Smooth muscle cell (in vitro differentiated cells): Measurements from ENCODE around the gene KRTAP10-12. TPM values are rescaled to one million over a fixed set of nuclear protein-coding genes. Genes with fewer than 3 reads are reported as not detected.
"Not testable (repeated sequence)": the region's sequence is repeated elsewhere in the genome, so short reads cannot be mapped to it uniquely, and the experiment has no call there.

ENCODE experiments used
- DNase-seq: peaks from one replicate; lab custom pipeline; 2025; ENCODE audit not compliant: unreplicated experiment; lab: John Stamatoyannopoulos, UW
- H2AFZ ChIP-seq: fragments of 200-600 bp; sonication (generic); 2 replicates; pipeline ENCODE4 v1.6.0; 2016; ENCODE audit warnings: antibody characterized with exemption, low read depth, mild to moderate bottlenecking
- H3F3A ChIP-seq: fragments of 200-600 bp; sonication (generic); 2 replicates; pipeline ENCODE4 v1.6.0; 2017; ENCODE audit warnings: antibody characterized with exemption, low read depth
- H3K27ac ChIP-seq: fragments of 200-600 bp; sonication (generic); 2 replicates; pipeline ENCODE4 v1.5.1; 2016; ENCODE audit warnings: low read depth, mild to moderate bottlenecking
- H3K27me3 ChIP-seq: fragments of 200-600 bp; sonication (generic); 2 replicates; pipeline ENCODE4 v1.6.1; 2016; ENCODE audit warnings: low read depth, mild to moderate bottlenecking
- H3K36me3 ChIP-seq: fragments of 200-600 bp; sonication (generic); 2 replicates; pipeline ENCODE4 v1.5.1; 2016; ENCODE audit warnings: low read depth
- H3K4me1 ChIP-seq: fragments of 200-600 bp; sonication (generic); 2 replicates; pipeline ENCODE4 v1.5.1; 2016; ENCODE audit warnings: low read depth
- H3K4me2 ChIP-seq: fragments of 200-600 bp; sonication (generic); 2 replicates; pipeline ENCODE4 v1.6.0; 2016; ENCODE audit warnings: mild to moderate bottlenecking
- H3K4me3 ChIP-seq: fragments of 200-600 bp; sonication (generic); 2 replicates; pipeline ENCODE4 v1.5.1; 2016; ENCODE audit warnings: mild to moderate bottlenecking
- H3K79me2 ChIP-seq: fragments of 200-600 bp; sonication (generic); 2 replicates; pipeline ENCODE4 v1.6.0; 2016; ENCODE audit warnings: low read depth, mild to moderate bottlenecking
- H3K9ac ChIP-seq: fragments of 200-600 bp; sonication (generic); 2 replicates; pipeline ENCODE4 v1.6.0; 2016; ENCODE audit warnings: low read depth
- H3K9me3 ChIP-seq: fragments of 200-600 bp; sonication (generic); replicated peaks from 2 replicates; pipeline ENCODE4 v1.5.1; 2016; ENCODE audit warnings: low read depth
- H4K20me1 ChIP-seq: fragments of 200-600 bp; sonication (generic); 2 replicates; pipeline ENCODE4 v1.6.0; 2016; ENCODE audit warnings: low read depth
- CTCF ChIP-seq: fragments of 200-600 bp; sonication (generic); IDR thresholded peaks from 2 replicates; pipeline ENCODE4 v1.5.1; 2017; ENCODE audit warnings: borderline replicate concordance, mild to moderate bottlenecking, antibody characterized with exemption; ENCODE audit not compliant: insufficient read depth, poor library complexity, severe bottlenecking
- WGBS: methylation state at CpG from one replicate; pipeline ENCODE4 v1.1.7; 2016; ENCODE audit warnings: low lambda C conversion rate; 5-methylcytosine and 5-hydroxymethylcytosine counted together
- polyA plus RNA-seq: library from polyadenylated mRNA; unstranded; fragments of >200 nt; fragmentation: Nextera tagmentation; extraction: Ambion mirVana; gene quantifications from 2 replicates; pipeline ENCODE4 v1.2.1, GENCODE V29; 2016
- total RNA-seq: library from RNA; depleted of rRNA; stranded (reverse); fragments of >200 nt; gene quantifications from 2 replicates; pipeline ENCODE4 v1.2.3, GENCODE V29; 2014

Gene KRTAP10-12
- total and polyA plus RNA-seq, 2 experiments from 2014 or later: not detected

- no peaks in the 10 kb centered on the region for H3K79me2 ChIP-seq
- no peaks in the 10 kb centered on the region for H3K36me3 ChIP-seq
- no peaks in the 10 kb centered on the region for H4K20me1 ChIP-seq
- no peaks in the 10 kb centered on the region for H3F3A ChIP-seq
- no peak overlapping the region for H3K27ac ChIP-seq
- H3K9me3 ChIP-seq: no peaks in the 10 kb centered on the region
- TF ChIP-seq CTCF: no peak
- no peak overlapping the region for H3K9ac ChIP-seq
- no peak overlapping the region for H3K4me3 ChIP-seq
- 86% methylated on average over 7 of the region's 7 CpGs for WGBS
- H3K27me3 ChIP-seq: no peaks in the 10 kb centered on the region
- no peak for DNase-seq
- H3K4me2 ChIP-seq: no peak overlapping the region
- H2AFZ ChIP-seq: no peak overlapping the region
- peaks cover 12% of the 10 kb centered on the region for H3K4me1 ChIP-seq
Measured at GRCh38 chr21:44684077-44684476, 12.9 kb upstream of the KRTAP10-12 start.

GRCh38 chr21:44684483-44684882 is 12.5 kb upstream of the KRTAP10-12 start:
- TF ChIP-seq CTCF: no peak
- DNase-seq: no peak
- no peaks in the 10 kb centered on the region for H3K27me3 ChIP-seq

GRCh38 chr21:44685050-44685449 is 11.9 kb upstream of the KRTAP10-12 start:
- H3F3A ChIP-seq: not testable (repeated sequence)

More at GRCh38 chr21:44684483-44684882, 12.5 kb upstream of the KRTAP10-12 start:
- Histone ChIP-seq H3K79me2 (no peaks in the 10 kb centered on the region), H4K20me1 (no peaks in the 10 kb centered on the region), H2AFZ (no peak overlapping the region), H3K27ac (no peak overlapping the region), H3K9me3 (no peaks in the 10 kb centered on the region), H3F3A (no peaks in the 10 kb centered on the region), H3K4me1 (peaks cover 12% of the 10 kb centered on the region), H3K4me2 (no peak overlapping the region), H3K4me3 (no peak overlapping the region), H3K36me3 (no peaks in the 10 kb centered on the region), H3K9ac (no peak overlapping the region)
- WGBS: 86% methylated on average over 6 of the region's 6 CpGs

GRCh38 chr21:44686000-44686781 is 10.8 kb upstream of the KRTAP10-12 start:
- H2AFZ ChIP-seq: no peak overlapping the region
- H3K4me1 ChIP-seq: peaks cover 12% of the 10 kb centered on the region
- no peak overlapping the region for H3K9ac ChIP-seq
- H3K9me3 ChIP-seq: no peaks in the 10 kb centered on the region
- no peak for TF ChIP-seq CTCF
- H3K27me3 ChIP-seq: no peaks in the 10 kb centered on the region
- H3F3A ChIP-seq: no peaks in the 10 kb centered on the region
- 72% methylated on average over 9 of the region's 14 CpGs for WGBS
- no peaks in the 10 kb centered on the region for H3K79me2 ChIP-seq
- H3K27ac ChIP-seq: no peak overlapping the region
- H3K36me3 ChIP-seq: no peaks in the 10 kb centered on the region
- H4K20me1 ChIP-seq: no peaks in the 10 kb centered on the region
- DNase-seq: no peak
- H3K4me3 ChIP-seq: no peak overlapping the region
- no peak overlapping the region for H3K4me2 ChIP-seq

More at GRCh38 chr21:44685050-44685449, 11.9 kb upstream of the KRTAP10-12 start:
- H3K27ac ChIP-seq, DNase-seq, H2AFZ ChIP-seq, H3K9ac ChIP-seq, H4K20me1 ChIP-seq, H3K36me3 ChIP-seq, H3K4me2 ChIP-seq, H3K4me3 ChIP-seq, H3K27me3 ChIP-seq, H3K79me2 ChIP-seq, H3K9me3 ChIP-seq: not testable (repeated sequence)
- H3K4me1 ChIP-seq: peaks cover 12% of the 10 kb centered on the region
- 88% methylated on average over 6 of the region's 6 CpGs for WGBS
